Type B pancreatic cell (in vitro differentiated cells): ENCODE results near the gene IL3RA. TPM values are rescaled to one million over a fixed set of nuclear protein-coding genes. Genes with fewer than 3 reads are reported as not detected.
"Not testable (repeated sequence)": the region's sequence is repeated elsewhere in the genome, so short reads cannot be mapped to it uniquely, and the experiment has no call there.

Source experiments
- DNase-seq: peaks from one replicate; pipeline ENCODE4 v3.0.0; 2021; ENCODE audit warnings: mixed read lengths; ENCODE audit not compliant: unreplicated experiment; ENCODE audit errors: extremely low spot score
- H3K27ac Mint-ChIP-seq: 2 replicates; pipeline ENCODE4 v1.8.0; 2021; ENCODE audit warnings: mild to moderate bottlenecking, mixed read lengths
- H3K27me3 Mint-ChIP-seq: 2 replicates; pipeline ENCODE4 v1.8.0; 2021; ENCODE audit warnings: mixed read lengths
- H3K36me3 Mint-ChIP-seq: 2 replicates; pipeline ENCODE4 v1.8.0; 2021; ENCODE audit warnings: mixed read lengths
- H3K4me1 Mint-ChIP-seq: one replicate; pipeline ENCODE4 v1.8.0; 2021; ENCODE audit warnings: mixed read lengths; ENCODE audit not compliant: unreplicated experiment
- H3K4me3 Mint-ChIP-seq: 2 replicates; pipeline ENCODE4 v1.8.0; 2021; ENCODE audit warnings: mild to moderate bottlenecking, mixed read lengths
- H3K9me3 Mint-ChIP-seq: 2 replicates; pipeline ENCODE4 v1.8.0; 2021; ENCODE audit warnings: mixed read lengths
- CTCF ChIP-seq: fragments of 200-600 bp; sonication (generic); conservative IDR thresholded peaks from 2 replicates; pipeline ENCODE4 v1.5.0; 2021; ENCODE audit warnings: antibody characterized with exemption, mild to moderate bottlenecking
- total RNA-seq: library from RNA; stranded (reverse); gene quantifications from 2 replicates; pipeline ENCODE4 v1.2.1, GENCODE V29; 2021; ENCODE audit warnings: low replicate concordance

IL3RA gene
- total RNA-seq, 1 donor from 2014 or later: not detected

- H3K27ac Mint-ChIP-seq: no peak overlapping the region
- no peak overlapping the region for H3K4me3 Mint-ChIP-seq
- no peak for DNase-seq
- TF ChIP-seq CTCF: no peak
- H3K27me3 Mint-ChIP-seq: no peaks in the 10 kb centered on the region
- no peaks in the 10 kb centered on the region for H3K36me3 Mint-ChIP-seq
- H3K9me3 Mint-ChIP-seq: no peaks in the 10 kb centered on the region
- H3K4me1 Mint-ChIP-seq: no peaks in the 10 kb centered on the region
These were observed 28.1 kb upstream of the IL3RA start for GRCh38 chrX:1308476-1308875.

- H3K4me3 Mint-ChIP-seq, H3K9me3 Mint-ChIP-seq, H3K4me1 Mint-ChIP-seq, H3K27me3 Mint-ChIP-seq, H3K36me3 Mint-ChIP-seq, DNase-seq, H3K27ac Mint-ChIP-seq: not testable (repeated sequence)
These were observed 27.7 kb upstream of the IL3RA start for GRCh38 chrX:1308917-1309316.

GRCh38 chrX:1313788-1314187 is 22.8 kb upstream of the IL3RA start:
- Mint-ChIP-seq H3K4me3 (no peak overlapping the region), H3K4me1 (no peaks in the 10 kb centered on the region), H3K27me3 (no peaks in the 10 kb centered on the region), H3K9me3 (no peaks in the 10 kb centered on the region), H3K36me3 (peaks cover 5% of the 10 kb centered on the region), H3K27ac (no peak overlapping the region)
- TF ChIP-seq CTCF: no peak
- DNase-seq: no peak

- H3K27me3 Mint-ChIP-seq: no peaks in the 10 kb centered on the region
These were observed 20.1 kb upstream of the IL3RA start for GRCh38 chrX:1316527-1316926.

GRCh38 chrX:1321674-1322073 is 14.9 kb upstream of the IL3RA start:
- DNase-seq: no peak
- no peak overlapping the region for H3K4me3 Mint-ChIP-seq
- no peaks in the 10 kb centered on the region for H3K4me1 Mint-ChIP-seq
- H3K36me3 Mint-ChIP-seq: no peaks in the 10 kb centered on the region
- H3K9me3 Mint-ChIP-seq: no peaks in the 10 kb centered on the region
- H3K27ac Mint-ChIP-seq: no peak overlapping the region
- TF ChIP-seq CTCF: no peak
- peaks cover 3% of the 10 kb centered on the region for H3K27me3 Mint-ChIP-seq

More at GRCh38 chrX:1316527-1316926, 20.1 kb upstream of the IL3RA start:
- Mint-ChIP-seq H3K4me1 (no peaks in the 10 kb centered on the region), H3K4me3 (no peak overlapping the region), H3K9me3 (no peaks in the 10 kb centered on the region), H3K27ac (no peak overlapping the region), H3K36me3 (peaks cover 5% of the 10 kb centered on the region)
- TF ChIP-seq CTCF: no peak
- DNase-seq: no peak

GRCh38 chrX:1322393-1322792 is 14.2 kb upstream of the IL3RA start:
- Mint-ChIP-seq H3K27ac (no peak overlapping the region), H3K27me3 (peaks cover 3% of the 10 kb centered on the region), H3K4me1 (no peaks in the 10 kb centered on the region), H3K9me3 (no peaks in the 10 kb centered on the region), H3K36me3 (no peaks in the 10 kb centered on the region), H3K4me3 (no peak overlapping the region)
- no peak for DNase-seq
- no peak for TF ChIP-seq CTCF
